GM20431 (cell line): Measurements from ENCODE around the gene MRM1.

Experiments used
- in situ Hi-C: fragments of 300-500 bp; cut with MseI, MboI; formaldehyde crosslinking; loops from one replicate; pipeline ENCODE4 v1.15.0; 2020; ENCODE audit warnings: low sequenced_read_pairs; ENCODE audit not compliant: unreplicated experiment

The MRM1 gene

GRCh38 chr17:36599546-36600250, 1.7 kb upstream of the MRM1 start:
- in situ Hi-C loops: loop anchor here (25.0 kb wide), 1 partner anchor 788 kb away; the partner anchor contains the start of gene C17orf78

- in situ Hi-C loops: loop anchor here (25.0 kb wide), 1 partner anchor 787 kb away; the partner anchor contains the start of gene C17orf78
Measured at GRCh38 chr17:36600465-36600864, 918 bp upstream of the MRM1 start.

- in situ Hi-C loops: loop anchor here (25.0 kb wide), 1 partner anchor 786 kb away; the partner anchor contains the start of gene C17orf78
Measured at GRCh38 chr17:36600936-36601302, 464 bp upstream of the MRM1 start.

- in situ Hi-C loops: loop anchor here (25.0 kb wide), 1 partner anchor 785 kb away; the partner anchor contains the start of gene C17orf78
Measured at GRCh38 chr17:36602030-36602748, 806 bp downstream of the MRM1 start.

- in situ Hi-C loops: loop anchor here (25.0 kb wide), 1 partner anchor 784 kb away; the partner anchor contains the start of gene C17orf78
Measured at GRCh38 chr17:36602924-36603384, 1.6 kb downstream of the MRM1 start.

- in situ Hi-C loops: loop anchor here (25.0 kb wide), 1 partner anchor 782 kb away; the partner anchor contains the start of gene C17orf78
Measured at GRCh38 chr17:36605028-36605427, 3.6 kb downstream of the MRM1 start.

GRCh38 chr17:36608280-36608679, 6.9 kb downstream of the MRM1 start:
- in situ Hi-C loops: loop anchor here (25.0 kb wide), 1 partner anchor 779 kb away; the partner anchor contains the start of gene C17orf78

- in situ Hi-C loops: loop anchor here (25.0 kb wide), 1 partner anchor 778 kb away; the partner anchor contains the start of gene C17orf78
Measured at GRCh38 chr17:36608794-36609497, 7.6 kb downstream of the MRM1 start.

- in situ Hi-C loops: loop anchor here (25.0 kb wide), 1 partner anchor 778 kb away; the partner anchor contains the start of gene C17orf78
Measured at GRCh38 chr17:36609498-36609862, 8.1 kb downstream of the MRM1 start.

- in situ Hi-C loops: loop anchor here (25.0 kb wide), 1 partner anchor 777 kb away; the partner anchor contains the start of gene C17orf78
Measured at GRCh38 chr17:36610474-36610873, 9.1 kb downstream of the MRM1 start.

- in situ Hi-C loops: loop anchor here (25.0 kb wide), 1 partner anchor 776 kb away; the partner anchor contains the start of gene C17orf78
Measured at GRCh38 chr17:36611345-36612072, 10.1 kb downstream of the MRM1 start.

GRCh38 chr17:36612323-36612722, 10.9 kb downstream of the MRM1 start:
- in situ Hi-C loops: loop anchor here (25.0 kb wide), 1 partner anchor 775 kb away; the partner anchor contains the start of gene C17orf78

- in situ Hi-C loops: loop anchor here (25.0 kb wide), 1 partner anchor 774 kb away; the partner anchor contains the start of gene C17orf78
Measured at GRCh38 chr17:36613155-36613554, 11.8 kb downstream of the MRM1 start.

- in situ Hi-C loops: loop anchor here (25.0 kb wide), 1 partner anchor 773 kb away; the partner anchor contains the start of gene C17orf78
Measured at GRCh38 chr17:36614081-36614480, 12.7 kb downstream of the MRM1 start.

- in situ Hi-C loops: loop anchor here (25.0 kb wide), 1 partner anchor 772 kb away; the partner anchor contains the start of gene C17orf78
Measured at GRCh38 chr17:36614933-36615332, 13.6 kb downstream of the MRM1 start.

- in situ Hi-C loops: loop anchor here (25.0 kb wide), 1 partner anchor 771 kb away; the partner anchor contains the start of gene C17orf78
Measured at GRCh38 chr17:36616061-36617029, 15.0 kb downstream of the MRM1 start.

GRCh38 chr17:36617773-36618172, 16.4 kb downstream of the MRM1 start:
- in situ Hi-C loops: loop anchor here (25.0 kb wide), 1 partner anchor 770 kb away; the partner anchor contains the start of gene C17orf78

GRCh38 chr17:36623281-36623680, 21.9 kb downstream of the MRM1 start:
- in situ Hi-C loops: loop anchor here (10.0 to 25.0 kb wide), 2 partner anchors 422 to 764 kb away; partner anchors contain the start of gene C17orf78
